HEK293T (cell line): ENCODE data around the gene GPD1.

Experiments used
- BHLHE40 ChIP-seq: fragments of 450-650 bp; IDR thresholded peaks from 2 replicates; pipeline ENCODE4 v1.6.1; 2016; ENCODE audit warnings: mild to moderate bottlenecking, moderate library complexity, borderline replicate concordance
- FOXK2 ChIP-seq: fragments of 450-650 bp; IDR thresholded peaks from 2 replicates; pipeline ENCODE4 v1.6.1; 2016; ENCODE audit warnings: mild to moderate bottlenecking
- FOXM1 ChIP-seq: fragments of 450-650 bp; IDR thresholded peaks from 2 replicates; pipeline ENCODE4 v1.6.1; 2017; ENCODE audit warnings: mild to moderate bottlenecking, borderline replicate concordance
- HDGF ChIP-seq: fragments of 450-650 bp; IDR thresholded peaks from 2 replicates; pipeline ENCODE4 v1.6.1; 2017; ENCODE audit warnings: antibody characterized with exemption, borderline replicate concordance
- SP1 ChIP-seq: fragments of 450-650 bp; IDR thresholded peaks from 2 replicates; pipeline ENCODE4 v1.6.1; 2017
- SUZ12 ChIP-seq: fragments of 450-650 bp; IDR thresholded peaks from 2 replicates; pipeline ENCODE4 v1.6.1; 2016; ENCODE audit warnings: mild to moderate bottlenecking
- TARDBP ChIP-seq: fragments of 450-650 bp; IDR thresholded peaks from 2 replicates; pipeline ENCODE4 v1.6.1; 2016

DNA sequence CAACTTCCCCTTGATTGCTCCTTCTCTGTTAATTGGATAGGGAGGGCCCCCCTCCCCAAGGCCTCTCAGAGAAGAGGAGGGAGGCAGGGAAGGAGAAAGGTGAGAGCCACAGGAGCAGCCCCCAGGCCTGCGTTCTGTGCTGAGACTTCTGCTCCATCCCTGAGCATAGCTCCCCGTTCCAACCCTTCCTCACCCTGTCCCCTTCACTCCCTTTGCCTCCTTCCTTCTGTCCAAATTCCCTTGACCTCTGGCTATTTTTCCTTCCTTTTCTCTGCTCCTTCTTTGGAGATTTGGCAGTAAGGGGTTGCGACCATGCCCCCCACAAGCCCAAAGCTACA lies 47.2 kb upstream of the GPD1 start:
- no peak for TF ChIP-seq FOXK2
- TF ChIP-seq TARDBP = no peak
- TF ChIP-seq FOXM1 = no peak
- no peak for TF ChIP-seq SUZ12
- no peak for TF ChIP-seq SP1
- TF ChIP-seq HDGF = no peak
- TF ChIP-seq BHLHE40 = no peak
